ENCODE results near the gene PPFIA4.
"Not testable (repeated sequence)": the region's sequence is repeated elsewhere in the genome, so short reads cannot be mapped to it uniquely, and the experiment has no call there.

Gene PPFIA4

GRCh38 chr1:202982715-202983430 is 43.4 kb upstream of the PPFIA4 start:
- H4K20me1 ChIP-seq (ENCODE audit: insufficient read depth, low read length): no peaks in the 10 kb centered on the region
- no peaks in the 10 kb centered on the region for H3K9me3 ChIP-seq (ENCODE audit: insufficient read depth, low read length)
- no peaks in the 10 kb centered on the region for H3K4me1 ChIP-seq (ENCODE audit: low read length)
- no peak overlapping the region for H3K4me3 ChIP-seq (ENCODE audit: low read length)
- no peaks in the 10 kb centered on the region for H3K36me3 ChIP-seq (replicated peaks; ENCODE audit: low read depth, low read length)
- no peak overlapping the region for H2AFZ ChIP-seq (ENCODE audit: low read depth, low read length)
- no peak overlapping the region for H3K4me2 ChIP-seq (ENCODE audit: low read length)
- TF ChIP-seq CTCF (IDR thresholded peaks at IDR 0.05; ENCODE audit: low read depth, low read length): no peak
- TF ChIP-seq EZH2phosphoT487 (IDR thresholded peaks at IDR 0.05; ENCODE audit: low read depth): no peak
- H3K79me2 ChIP-seq (ENCODE audit: low read length): no peaks in the 10 kb centered on the region
- H3K27ac ChIP-seq (ENCODE audit: low read length): no peak overlapping the region
- no peak overlapping the region for H3K9ac ChIP-seq (ENCODE audit: low read length)
- H3K27me3 ChIP-seq (ENCODE audit: low read depth, low read length): peaks cover 22% of the 10 kb centered on the region

- H3K36me3 ChIP-seq (replicated peaks; ENCODE audit: low read depth, low read length): not testable (repeated sequence)
These were observed 40.2 kb upstream of the PPFIA4 start for GRCh38 chr1:202986120-202986519.

GRCh38 chr1:202987255-202987654 is 39.0 kb upstream of the PPFIA4 start:
- H3K9me3 ChIP-seq (ENCODE audit: insufficient read depth, low read length): no peaks in the 10 kb centered on the region
- no peak overlapping the region for H3K4me3 ChIP-seq (ENCODE audit: low read length)
- H3K4me2 ChIP-seq (ENCODE audit: low read length): no peak overlapping the region
- H3K36me3 ChIP-seq (replicated peaks; ENCODE audit: low read depth, low read length): no peaks in the 10 kb centered on the region
- H3K4me1 ChIP-seq (ENCODE audit: low read length): peaks cover 4% of the 10 kb centered on the region
- H4K20me1 ChIP-seq (ENCODE audit: insufficient read depth, low read length): no peaks in the 10 kb centered on the region
- no peaks in the 10 kb centered on the region for H3K79me2 ChIP-seq (ENCODE audit: low read length)
- peaks cover 22% of the 10 kb centered on the region; the same call in 1 of the 2 replicates for H3K27me3 ChIP-seq (ENCODE audit: low read depth, low read length)
- no peak overlapping the region for H2AFZ ChIP-seq (ENCODE audit: low read depth, low read length)
- TF ChIP-seq EZH2phosphoT487 (IDR thresholded peaks at IDR 0.05; ENCODE audit: low read depth): no peak
- TF ChIP-seq CTCF (IDR thresholded peaks at IDR 0.05; ENCODE audit: low read depth, low read length): no peak
- no peak overlapping the region for H3K27ac ChIP-seq (ENCODE audit: low read length)
- H3K9ac ChIP-seq (ENCODE audit: low read length): no peak overlapping the region

More at GRCh38 chr1:202986120-202986519, 40.2 kb upstream of the PPFIA4 start:
- not testable (repeated sequence) for H3K27ac ChIP-seq (ENCODE audit: low read length); H3K4me2 ChIP-seq (ENCODE audit: low read length); H3K79me2 ChIP-seq (ENCODE audit: low read length); H2AFZ ChIP-seq (ENCODE audit: low read depth, low read length); H3K4me1 ChIP-seq (ENCODE audit: low read length); H3K9ac ChIP-seq (ENCODE audit: low read length); H3K4me3 ChIP-seq (ENCODE audit: low read length); H4K20me1 ChIP-seq (ENCODE audit: insufficient read depth, low read length); H3K9me3 ChIP-seq (ENCODE audit: insufficient read depth, low read length)
- H3K27me3 ChIP-seq (ENCODE audit: low read depth, low read length): peaks cover 11% of the 10 kb centered on the region; the same call in 1 of the 2 replicates

GRCh38 chr1:202987922-202988583 is 38.2 kb upstream of the PPFIA4 start:
- no peaks in the 10 kb centered on the region for H3K9me3 ChIP-seq (ENCODE audit: insufficient read depth, low read length)
- no peaks in the 10 kb centered on the region for H3K36me3 ChIP-seq (replicated peaks; ENCODE audit: low read depth, low read length)
- H2AFZ ChIP-seq (ENCODE audit: low read depth, low read length): no peak overlapping the region
- H3K9ac ChIP-seq (ENCODE audit: low read length): no peak overlapping the region
- no peaks in the 10 kb centered on the region for H4K20me1 ChIP-seq (ENCODE audit: insufficient read depth, low read length)
- no peak overlapping the region for H3K4me3 ChIP-seq (ENCODE audit: low read length)
- TF ChIP-seq EZH2phosphoT487 (IDR thresholded peaks at IDR 0.05; ENCODE audit: low read depth): no peak
- TF ChIP-seq CTCF (IDR thresholded peaks at IDR 0.05; ENCODE audit: low read depth, low read length): no peak
- peaks cover 4% of the 10 kb centered on the region for H3K4me1 ChIP-seq (ENCODE audit: low read length)
- no peaks in the 10 kb centered on the region for H3K79me2 ChIP-seq (ENCODE audit: low read length)
- H3K4me2 ChIP-seq (ENCODE audit: low read length): no peak overlapping the region
- peaks cover 22% of the 10 kb centered on the region; the same call in 1 of the 2 replicates for H3K27me3 ChIP-seq (ENCODE audit: low read depth, low read length)
- no peak overlapping the region for H3K27ac ChIP-seq (ENCODE audit: low read length)

All from OCI-LY3 (cell line).